ENCODE data around the gene SUCLG1. TPM values are rescaled to one million over a fixed set of nuclear protein-coding genes. Genes with fewer than 3 reads are reported as not detected.

The SUCLG1 gene
- total RNA-seq, 1 donor from 2014 or later, result 73.6 TPM

DNA sequence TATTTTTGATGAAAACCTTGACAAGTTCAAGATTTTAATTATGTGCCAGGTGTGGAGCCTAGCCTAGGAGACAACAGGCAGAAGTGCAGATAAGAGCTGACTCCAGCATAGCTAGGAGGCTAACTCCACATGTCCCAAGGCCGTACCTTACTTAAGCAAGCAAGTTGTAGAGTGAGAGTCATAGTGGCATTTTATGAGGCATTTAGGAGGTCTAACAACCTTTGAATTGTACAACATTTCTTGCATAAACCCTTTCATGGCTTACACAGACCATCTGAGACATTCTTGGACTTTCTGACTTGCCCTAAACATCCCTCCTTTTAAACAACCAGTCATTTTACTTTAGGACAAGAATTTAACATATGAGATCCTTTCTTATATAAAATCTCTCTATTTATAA is 8.3 kb upstream of the SUCLG1 start:
- intact Hi-C loops (cut with micrococcal nuclease), result no loop called here

DNA sequence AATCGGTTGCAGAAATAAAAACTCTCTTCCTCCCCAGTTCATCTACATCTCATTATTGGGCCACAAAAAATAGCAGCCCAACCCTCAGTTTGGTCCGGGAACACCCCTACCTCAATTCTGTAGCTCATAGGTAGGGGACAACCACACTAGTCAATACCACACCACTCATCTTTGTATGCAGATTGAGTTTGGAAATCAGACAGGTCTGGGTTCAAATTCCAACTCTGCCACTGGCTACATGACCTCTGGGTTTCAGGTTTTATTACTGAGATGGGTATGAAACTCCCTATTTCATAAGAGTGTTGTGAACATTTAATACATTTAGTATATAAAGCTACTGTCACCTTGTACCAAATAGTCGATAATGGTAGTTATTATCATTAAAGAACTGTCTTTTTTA is 2.2 kb upstream of the SUCLG1 start:
- intact Hi-C loops (cut with micrococcal nuclease), result no loop called here

DNA sequence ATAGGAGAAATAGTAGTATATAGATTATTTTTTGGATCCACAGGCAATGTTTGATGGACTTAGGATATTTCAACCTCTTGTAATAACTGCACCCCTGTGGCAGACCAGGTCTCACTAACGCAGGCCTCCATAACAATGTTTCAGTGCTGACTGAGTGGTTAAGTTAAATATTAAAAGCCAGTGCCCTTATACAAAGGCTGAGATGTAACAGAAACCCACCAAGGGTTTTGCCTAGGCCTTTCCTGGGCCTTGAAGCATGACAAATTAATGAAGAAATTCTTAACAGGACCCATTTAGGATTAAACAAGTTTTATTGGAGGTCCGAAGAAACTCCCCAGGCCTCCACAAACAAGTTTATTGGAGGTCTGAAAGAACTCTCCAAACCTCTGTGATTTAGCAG is 1.6 kb upstream of the SUCLG1 start:
- intact Hi-C loops (cut with micrococcal nuclease), result no loop called here

DNA sequence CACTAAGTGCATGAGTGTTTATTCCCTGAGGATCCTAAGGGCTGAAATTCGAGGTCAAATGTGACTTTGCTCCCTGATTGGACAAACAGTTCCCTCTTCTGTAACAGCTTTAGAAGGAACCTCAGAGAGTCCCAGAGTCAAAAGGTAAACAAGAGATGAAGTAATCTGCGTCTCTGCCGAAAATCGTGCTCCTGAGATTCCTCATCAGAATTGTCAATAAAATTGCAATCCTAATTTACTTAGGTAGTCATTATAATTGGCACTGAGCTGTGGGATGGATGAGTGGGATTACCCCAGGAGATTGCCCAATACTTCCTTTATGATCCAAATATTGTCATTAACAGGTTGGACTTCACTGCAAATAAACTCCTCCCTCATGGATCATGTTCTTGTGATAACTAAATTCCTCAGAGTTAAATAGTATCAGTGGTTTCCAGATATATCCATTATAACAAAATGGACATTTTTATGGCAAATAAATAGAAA is 907 bp upstream of the SUCLG1 start:
- intact Hi-C loops (cut with micrococcal nuclease), result loop anchor here (1.0 to 2.0 kb wide), 4 partner anchors 56 to 465 kb away; partner anchors contain the start of genes DNAH6 and TRABD2A

DNA sequence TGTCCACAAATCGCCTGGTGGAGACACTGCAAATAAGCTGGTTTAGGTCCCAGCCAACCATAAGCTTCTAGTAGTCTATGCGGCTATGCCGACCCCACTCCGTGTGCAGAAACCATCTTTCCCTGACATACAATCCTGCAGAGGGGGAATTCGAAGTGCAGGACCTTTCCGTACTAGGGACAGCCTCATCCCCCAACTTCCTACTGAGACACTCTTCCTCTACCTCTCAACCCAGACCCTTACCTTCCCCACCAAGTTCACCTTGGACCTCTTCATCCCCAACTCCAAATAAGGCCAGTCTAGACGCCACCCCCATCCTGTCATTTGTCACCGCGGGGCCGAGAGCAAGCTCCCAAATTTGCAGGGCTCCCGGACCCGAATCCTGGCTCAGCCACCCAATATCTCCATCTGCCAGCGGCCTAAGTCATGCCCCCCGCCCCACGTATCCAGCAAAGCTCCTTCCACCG is 496 bp downstream of the SUCLG1 start:
- intact Hi-C loops (cut with micrococcal nuclease), result loop anchor here (1.0 to 2.0 kb wide), 4 partner anchors 58 to 466 kb away; partner anchors contain the start of genes DNAH6 and TRABD2A

DNA sequence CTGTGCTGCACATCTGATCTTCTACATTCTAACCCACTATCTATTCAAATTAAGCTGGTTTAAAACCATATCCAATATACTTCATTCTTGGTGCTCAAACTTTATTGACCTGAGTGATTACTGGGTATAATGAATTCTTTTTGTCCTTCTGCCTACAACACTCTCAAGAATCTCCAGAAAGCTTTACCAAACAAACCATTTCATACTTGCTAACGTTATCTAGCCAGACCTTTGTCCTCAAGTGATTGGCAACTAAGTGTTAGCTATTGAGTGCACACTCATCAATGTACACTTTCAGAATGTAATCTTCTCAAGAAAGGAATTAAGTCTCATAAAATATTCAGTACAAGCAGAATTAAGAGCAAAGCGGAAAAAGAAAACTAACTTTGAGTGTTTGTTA is 1.4 kb downstream of the SUCLG1 start:
- intact Hi-C loops (cut with micrococcal nuclease), result loop anchor here (2.0 kb wide), 2 partner anchors 325 to 467 kb away; no protein-coding TSS in a partner anchor

DNA sequence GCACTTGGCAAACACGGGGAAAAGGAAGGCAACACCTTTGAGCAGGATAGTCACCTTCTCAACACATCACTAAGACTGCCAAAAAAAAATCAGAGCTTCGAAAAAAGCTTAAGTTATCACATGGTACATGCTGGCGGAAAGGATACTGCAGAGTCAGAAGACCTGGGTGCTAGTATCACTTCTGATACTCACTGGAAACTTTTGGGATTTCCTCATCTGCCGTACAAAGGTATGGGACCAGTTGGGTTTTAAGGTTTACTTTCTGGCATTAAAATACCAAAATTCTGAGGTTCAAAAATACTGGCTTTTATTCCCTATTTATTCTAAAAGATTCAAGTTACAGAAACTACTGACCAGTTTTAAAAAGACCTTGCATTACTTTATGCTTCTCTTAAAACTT is 2.9 kb downstream of the SUCLG1 start:
- intact Hi-C loops (cut with micrococcal nuclease), result no loop called here

DNA sequence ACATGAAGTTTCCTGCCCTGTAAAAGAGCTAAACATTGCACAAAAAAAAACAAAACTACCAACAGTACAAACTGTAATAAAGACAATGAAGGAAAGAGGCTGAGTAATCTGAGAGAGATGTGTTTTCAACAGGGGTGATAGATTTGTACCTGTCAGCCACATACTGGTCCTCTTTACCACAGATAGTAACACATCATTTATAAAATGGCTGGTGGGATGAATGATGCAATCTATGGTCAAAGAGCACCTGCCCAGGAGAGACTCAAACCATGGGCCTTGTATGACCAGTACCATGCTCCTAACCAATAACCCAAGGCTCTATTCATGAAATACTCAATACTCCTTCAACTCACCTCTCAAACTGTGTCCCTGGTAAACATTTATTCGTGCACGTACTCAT is 4.5 kb downstream of the SUCLG1 start:
- intact Hi-C loops (cut with micrococcal nuclease), result no loop called here

DNA sequence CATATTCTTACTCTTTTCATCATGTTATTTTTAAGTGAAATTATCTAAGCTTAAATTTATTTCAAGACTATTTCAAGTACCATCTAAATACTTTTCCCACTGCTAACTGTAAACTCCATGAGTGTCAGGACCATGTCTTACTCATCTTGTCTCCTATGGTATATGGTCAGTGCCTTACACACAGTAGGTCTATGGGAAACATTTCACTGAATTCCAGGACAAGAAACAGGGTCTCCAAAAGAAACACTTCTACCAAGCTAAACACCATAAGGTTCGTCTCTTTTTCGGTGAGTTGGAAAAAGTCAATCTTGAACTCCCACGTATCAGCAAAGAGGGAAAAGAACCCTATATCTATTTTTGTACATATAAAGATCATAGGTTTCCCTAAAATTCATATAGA is 6.5 kb downstream of the SUCLG1 start:
- intact Hi-C loops (cut with micrococcal nuclease), result no loop called here

DNA sequence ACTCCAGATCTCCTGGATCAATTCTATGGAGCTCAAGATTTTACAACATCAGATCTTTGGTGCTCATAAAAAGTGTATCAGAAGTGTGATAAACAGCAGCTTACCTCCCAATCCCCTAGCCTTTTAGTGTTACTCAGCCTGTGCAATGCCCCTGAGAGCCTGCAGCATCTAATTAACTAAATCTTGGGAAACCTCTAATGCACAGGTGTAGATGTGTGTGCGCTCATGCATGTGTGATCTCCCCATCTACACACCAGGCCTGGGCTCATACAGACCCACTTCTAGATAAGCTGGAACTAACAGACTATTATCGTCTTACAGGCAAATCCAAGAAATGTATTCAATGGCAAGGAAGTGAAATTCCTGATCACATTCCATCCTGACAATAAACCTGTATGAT is 7.5 kb downstream of the SUCLG1 start:
- intact Hi-C loops (cut with micrococcal nuclease), result no loop called here

DNA sequence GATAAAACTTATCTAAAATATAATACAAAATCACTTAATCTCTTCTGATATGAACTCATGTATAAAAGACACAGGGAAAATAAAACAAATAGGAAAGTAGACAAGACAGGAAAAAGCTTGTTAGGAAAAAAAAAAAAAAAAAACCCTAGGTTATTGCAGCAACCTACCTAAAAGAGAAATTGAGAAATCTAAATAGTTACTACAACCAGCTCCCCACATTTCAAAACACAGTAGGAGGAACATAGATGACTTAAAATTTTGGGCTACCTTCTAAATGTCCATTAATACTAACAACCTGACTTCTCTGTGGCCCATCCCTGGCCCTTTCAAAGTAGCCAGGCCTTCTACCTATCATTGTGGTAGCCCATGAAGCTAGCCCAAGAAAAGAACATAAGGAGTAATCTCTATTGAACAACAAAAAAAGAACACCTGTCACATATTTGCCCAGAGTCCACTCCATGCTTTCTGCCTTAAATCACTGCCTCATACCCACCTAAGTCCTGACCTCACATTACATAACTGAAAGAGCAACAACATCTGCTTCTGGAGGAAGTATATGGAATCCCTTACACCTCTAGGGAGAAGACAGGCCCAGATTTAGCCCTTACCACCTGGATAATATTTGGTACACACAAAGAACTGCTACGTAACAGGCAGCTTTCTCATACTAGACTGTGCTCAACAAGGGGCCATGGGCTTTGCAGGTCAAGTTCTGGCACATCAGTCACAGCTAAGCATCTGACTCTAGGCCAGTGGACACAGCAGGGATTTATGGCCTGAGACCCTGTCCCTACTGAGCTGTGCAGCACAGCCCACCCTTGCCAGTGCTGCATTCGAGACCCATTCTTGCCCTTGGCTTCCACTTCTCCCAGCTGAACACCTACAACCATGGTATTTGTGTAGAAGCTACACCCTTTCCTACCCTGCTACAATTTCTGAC is 8.5 kb downstream of the SUCLG1 start:
- intact Hi-C loops (cut with micrococcal nuclease), result no loop called here

DNA sequence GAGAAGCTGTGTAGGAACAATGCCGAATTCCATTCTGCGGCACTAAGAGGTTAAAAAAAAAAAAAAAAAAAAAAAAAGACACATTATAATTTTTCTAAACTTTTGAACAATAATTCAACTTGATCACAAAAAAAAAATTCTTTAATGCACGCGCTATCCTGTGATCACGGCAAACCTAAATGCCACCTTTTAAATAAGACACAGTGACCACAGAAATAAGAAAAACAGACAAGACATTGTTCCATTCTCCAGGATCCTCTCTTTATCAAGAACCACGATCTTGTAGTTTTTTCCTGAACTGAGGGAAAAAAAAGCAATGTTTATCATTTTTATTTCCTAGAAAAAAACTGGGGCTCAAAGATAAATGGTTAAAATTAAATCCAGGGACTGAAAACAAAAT is 9.4 kb downstream of the SUCLG1 start:
- intact Hi-C loops (cut with micrococcal nuclease), result no loop called here

DNA sequence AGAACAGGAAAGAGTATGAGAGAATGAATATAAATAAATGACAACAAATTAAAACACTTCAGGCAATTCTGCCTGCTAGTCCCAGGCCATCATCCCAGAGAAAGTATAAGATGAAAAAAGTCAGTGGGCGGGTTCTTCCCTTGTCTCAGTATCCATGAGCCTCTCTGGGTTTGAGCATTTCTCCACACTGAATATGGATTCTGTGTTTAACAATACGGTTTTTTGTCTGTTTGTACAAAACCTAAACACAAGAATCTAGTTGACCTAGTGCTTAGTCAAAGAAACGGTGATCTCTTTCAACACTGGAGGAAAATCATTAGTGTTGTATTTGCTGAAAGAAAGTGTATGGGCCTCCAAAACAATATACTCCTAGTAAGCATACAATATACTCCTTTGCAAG is 10.0 kb downstream of the SUCLG1 start:
- intact Hi-C loops (cut with micrococcal nuclease), result no loop called here

DNA sequence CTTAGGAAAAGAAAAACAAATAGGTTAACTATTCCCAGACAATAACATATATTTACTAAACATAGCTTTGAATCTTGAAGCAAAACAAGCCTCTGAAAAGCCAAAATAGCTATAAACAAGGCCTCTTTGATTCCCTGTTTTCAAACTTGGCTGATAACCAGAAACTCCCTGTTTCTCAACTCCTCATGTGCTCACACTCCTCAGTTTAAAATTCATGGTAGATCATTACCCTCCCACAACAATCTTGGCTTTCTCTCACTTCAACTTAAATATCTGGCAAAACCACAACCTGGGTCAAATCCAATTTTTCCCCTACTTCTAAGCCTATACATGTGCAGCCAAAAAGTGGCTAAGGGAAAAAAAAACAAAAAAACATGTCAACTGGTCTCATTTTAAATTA is 15.6 kb downstream of the SUCLG1 start:
- intact Hi-C loops (cut with micrococcal nuclease), result no loop called here

DNA sequence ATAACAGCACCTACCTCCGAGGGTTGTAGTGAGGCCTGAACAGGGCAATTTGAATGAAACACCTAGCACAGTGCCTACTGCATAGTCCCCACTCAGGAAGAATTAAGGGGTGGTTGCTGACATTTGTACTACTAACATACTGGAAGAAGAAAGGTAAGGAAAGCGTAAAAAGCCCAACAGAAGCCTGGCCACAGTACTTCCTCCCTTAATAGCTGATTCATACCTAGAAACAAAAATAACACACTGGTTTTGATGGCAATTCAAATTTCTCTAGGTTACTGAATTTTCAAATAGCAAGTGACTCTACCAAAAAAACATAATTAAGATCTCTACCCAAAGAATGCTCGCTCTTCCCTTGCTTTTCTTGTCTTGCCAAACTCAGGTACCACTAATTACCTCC is 16.2 kb downstream of the SUCLG1 start:
- intact Hi-C loops (cut with micrococcal nuclease), result no loop called here

DNA sequence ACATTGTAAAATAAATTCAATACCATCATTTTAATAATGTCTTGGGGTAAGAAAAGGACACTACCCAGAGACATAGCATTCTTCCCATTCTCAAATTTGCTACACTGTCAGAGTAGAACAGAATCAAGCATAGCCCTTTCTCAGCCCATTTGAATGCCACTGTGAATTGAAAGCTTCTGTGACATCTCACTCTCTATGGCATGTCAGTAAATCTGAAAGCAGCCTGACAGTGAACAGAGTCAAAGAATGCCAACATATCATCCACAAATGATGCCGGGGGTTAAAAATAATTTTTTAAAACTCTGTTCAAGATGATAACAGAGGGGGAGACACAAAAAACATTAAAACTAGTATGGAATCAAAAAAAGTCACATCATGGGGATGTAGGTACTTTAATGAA is 17.6 kb downstream of the SUCLG1 start:
- intact Hi-C loops (cut with micrococcal nuclease), result no loop called here

DNA sequence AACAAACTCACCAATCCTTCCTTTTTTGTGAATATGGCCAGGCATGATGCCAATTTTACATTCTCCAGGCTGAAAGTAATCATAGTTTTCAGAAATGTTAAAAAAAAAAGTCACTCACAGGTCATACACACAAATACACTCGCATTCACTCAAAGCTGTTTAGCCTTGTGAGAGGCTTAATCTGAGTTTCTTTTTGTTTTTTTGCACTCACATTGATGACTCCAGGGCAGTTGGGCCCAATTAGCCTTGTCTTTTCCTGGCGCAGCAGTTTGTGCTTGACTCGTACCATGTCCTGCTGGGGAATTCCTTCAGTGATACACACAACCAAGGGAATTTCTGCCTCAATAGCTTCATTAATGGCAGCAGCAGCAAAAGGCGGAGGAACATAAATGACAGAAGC is 18.0 kb downstream of the SUCLG1 start:
- intact Hi-C loops (cut with micrococcal nuclease), result no loop called here

DNA sequence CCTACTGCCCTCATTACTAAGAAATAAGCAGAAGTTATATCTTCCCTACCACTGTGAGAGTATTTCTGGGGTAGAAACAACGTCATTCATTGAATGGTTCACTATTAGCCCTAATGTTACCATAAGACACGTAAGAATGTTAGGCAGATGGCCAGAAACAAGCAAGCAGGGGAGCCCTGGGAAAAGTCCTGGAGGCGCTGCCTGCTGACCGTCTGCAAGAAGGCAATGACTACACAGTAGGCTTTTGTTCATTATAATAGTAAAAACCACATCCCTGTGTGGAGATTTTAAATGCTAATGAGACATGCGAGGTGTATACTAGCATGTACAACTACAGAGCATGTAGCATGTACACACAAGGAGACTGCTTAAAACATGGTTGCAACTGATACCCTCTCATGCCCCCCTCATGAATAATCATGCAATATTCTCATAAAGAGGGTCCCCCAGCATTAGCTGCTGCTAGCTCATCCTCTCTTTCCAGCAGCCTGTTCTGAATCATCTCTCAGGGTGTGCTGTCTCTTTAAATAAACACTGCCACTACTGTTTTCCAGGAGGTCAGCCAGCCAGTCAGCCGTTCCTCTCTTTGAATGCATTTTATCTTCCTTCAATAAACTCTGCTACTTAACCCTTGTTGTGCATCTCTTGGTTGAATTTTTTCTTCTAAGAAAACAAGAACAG is 23.6 kb downstream of the SUCLG1 start:
- intact Hi-C loops (cut with micrococcal nuclease), result no loop called here

DNA sequence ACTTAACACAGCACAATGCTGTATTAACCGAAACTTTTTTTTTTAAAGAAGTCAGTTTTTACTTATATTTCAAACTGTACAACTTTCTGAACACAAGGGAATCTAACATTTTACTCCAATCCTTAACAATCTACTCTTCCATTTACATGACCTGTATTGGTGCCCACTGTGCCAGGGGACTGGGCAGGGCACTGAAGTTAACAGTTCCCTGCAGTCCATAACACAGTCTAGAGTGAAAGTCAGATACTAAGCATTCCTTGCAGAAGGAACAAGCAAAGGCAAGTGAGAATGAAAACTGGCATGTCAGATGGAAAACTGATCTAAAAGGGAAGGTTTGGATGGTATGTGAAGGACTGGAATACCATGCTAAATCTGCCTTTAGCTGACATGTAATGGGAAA is 29.8 kb downstream of the SUCLG1 start:
- intact Hi-C loops (cut with micrococcal nuclease), result no loop called here

DNA sequence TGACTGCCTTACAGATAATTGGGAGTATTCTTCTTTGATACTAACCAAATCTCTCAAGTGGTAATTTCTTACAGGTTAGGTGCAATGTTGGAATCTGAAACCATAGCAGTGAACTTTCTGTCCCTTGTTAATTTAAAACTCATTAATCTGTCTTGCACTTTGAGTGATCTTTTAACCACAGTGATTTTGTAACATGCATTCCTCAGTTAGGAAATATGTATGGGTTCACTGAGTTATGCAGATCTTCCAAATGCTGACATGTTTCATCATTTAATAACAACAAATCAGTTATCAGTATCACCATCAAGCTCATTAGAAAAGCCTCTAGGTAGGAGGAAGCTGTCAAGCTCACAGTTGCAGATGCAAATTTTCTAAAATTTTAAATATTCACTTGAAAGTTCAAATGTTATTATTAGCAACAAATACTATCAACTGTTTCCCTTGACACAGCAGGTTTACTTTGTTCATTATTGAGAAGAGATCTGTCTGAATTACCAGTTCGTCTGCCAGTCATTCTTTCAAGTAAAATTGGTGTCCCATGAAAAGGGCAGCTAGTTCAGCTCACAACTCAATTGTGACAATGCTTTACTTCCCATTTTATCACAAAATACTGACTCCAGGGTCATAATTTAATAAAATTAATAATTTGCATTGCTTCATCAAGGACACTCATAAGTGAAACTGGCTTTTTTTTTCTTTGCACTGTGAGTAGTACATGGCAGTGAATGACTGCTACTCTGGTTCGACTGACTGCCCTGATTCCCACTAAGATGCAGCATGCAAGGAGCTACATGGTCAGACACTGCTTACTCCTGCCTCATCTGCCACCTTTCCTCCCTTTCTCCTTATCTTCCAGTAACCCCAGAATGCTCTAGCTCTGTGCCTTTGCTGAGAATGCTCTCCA is 31.6 kb downstream of the SUCLG1 start:
- intact Hi-C loops (cut with micrococcal nuclease), result no loop called here

DNA sequence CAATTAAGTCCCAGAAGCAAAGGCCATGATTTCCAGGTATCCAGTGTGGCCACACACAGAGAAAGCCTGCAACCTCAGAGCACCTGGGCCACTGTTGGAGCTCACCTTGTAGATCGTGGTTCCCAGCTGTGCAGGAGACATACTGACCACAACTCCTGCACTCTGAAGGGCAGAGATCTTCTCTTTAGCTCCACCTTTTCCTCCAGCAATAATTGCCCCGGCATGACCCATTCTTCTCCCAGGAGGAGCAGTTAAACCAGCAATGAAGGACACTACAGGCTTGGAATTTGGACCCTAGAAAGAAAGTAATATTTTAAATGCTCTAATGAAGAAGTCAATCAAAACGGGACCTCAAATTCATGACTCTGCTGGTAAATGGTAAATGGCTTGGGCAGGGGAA is 33.8 kb downstream of the SUCLG1 start:
- intact Hi-C loops (cut with micrococcal nuclease), result loop anchor here (2.0 kb wide), 1 partner anchor 111 kb away; no protein-coding TSS in a partner anchor

Measured in T-helper 2 cell treated with Interferon-gamma antibody and Interleukin-4, amounts not matched to agents 100 ng/mL and 5 ng/mL, for 36 hours (primary cell).